ENCODE results near the gene B4GALNT3.
"Not testable (repeated sequence)": the region's sequence is repeated elsewhere in the genome, so short reads cannot be mapped to it uniquely, and the experiment has no call there.

The B4GALNT3 gene

GRCh38 chr12:459430-460258, at the start of gene B4GALNT3:
Gene B4GALNT3, plus strand, starts transcription at chr12:459939. Its CDS starts 438 bp downstream, at chr12:460377.
- peak; percentile 73 for DNase-seq

GRCh38 chr12:414859-415258, 44.9 kb upstream of the B4GALNT3 start:
- peak; percentile 4 for DNase-seq

GRCh38 chr12:418432-418831, 41.3 kb upstream of the B4GALNT3 start:
- no peak for DNase-seq

GRCh38 chr12:422526-422925, 37.2 kb upstream of the B4GALNT3 start:
- no peak for DNase-seq

- DNase-seq = not testable (repeated sequence)
Observed at GRCh38 chr12:435737-436136, 24.0 kb upstream of the B4GALNT3 start.

- peak; percentile 85 for DNase-seq
Observed at GRCh38 chr12:442235-442884, 17.4 kb upstream of the B4GALNT3 start.

- DNase-seq = no peak
Observed at GRCh38 chr12:447141-447540, 12.6 kb upstream of the B4GALNT3 start.

GRCh38 chr12:449203-449602, 10.5 kb upstream of the B4GALNT3 start:
- no peak for DNase-seq

GRCh38 chr12:450438-450837, 9.3 kb upstream of the B4GALNT3 start:
- no peak for DNase-seq

- no peak for DNase-seq
Observed at GRCh38 chr12:452667-453210, 7.0 kb upstream of the B4GALNT3 start.

GRCh38 chr12:454833-455232, 4.9 kb upstream of the B4GALNT3 start:
- no peak for DNase-seq

GRCh38 chr12:455821-456220, 3.9 kb upstream of the B4GALNT3 start:
- no peak for DNase-seq

GRCh38 chr12:457676-458075, 2.1 kb upstream of the B4GALNT3 start:
- no peak for DNase-seq

- DNase-seq = peak; percentile 15
Observed at GRCh38 chr12:459050-459429, 699 bp upstream of the B4GALNT3 start.

- peak; percentile 53 for DNase-seq
Observed at GRCh38 chr12:460261-461230, 807 bp downstream of the B4GALNT3 start.

- no peak for DNase-seq
Observed at GRCh38 chr12:461425-461824, 1.7 kb downstream of the B4GALNT3 start.

GRCh38 chr12:462936-463705, 3.4 kb downstream of the B4GALNT3 start:
- DNase-seq = no peak

GRCh38 chr12:464484-465267, 4.9 kb downstream of the B4GALNT3 start:
- DNase-seq = no peak

- no peak for DNase-seq
Observed at GRCh38 chr12:466039-466438, 6.3 kb downstream of the B4GALNT3 start.

GRCh38 chr12:466762-467161, 7.0 kb downstream of the B4GALNT3 start:
- DNase-seq = no peak

GRCh38 chr12:467591-467990, 7.9 kb downstream of the B4GALNT3 start:
- no peak for DNase-seq
